GM19467 (cell line): ENCODE results near the gene DBX1.

Experiments used
- ATAC-seq: cut with Tn5 transposase; IDR thresholded peaks from one replicate; pipeline ENCODE4 v1.9.1; 2021; ENCODE audit warnings: mild to moderate bottlenecking, moderate library complexity; ENCODE audit not compliant: unreplicated experiment

DBX1 gene

DNA sequence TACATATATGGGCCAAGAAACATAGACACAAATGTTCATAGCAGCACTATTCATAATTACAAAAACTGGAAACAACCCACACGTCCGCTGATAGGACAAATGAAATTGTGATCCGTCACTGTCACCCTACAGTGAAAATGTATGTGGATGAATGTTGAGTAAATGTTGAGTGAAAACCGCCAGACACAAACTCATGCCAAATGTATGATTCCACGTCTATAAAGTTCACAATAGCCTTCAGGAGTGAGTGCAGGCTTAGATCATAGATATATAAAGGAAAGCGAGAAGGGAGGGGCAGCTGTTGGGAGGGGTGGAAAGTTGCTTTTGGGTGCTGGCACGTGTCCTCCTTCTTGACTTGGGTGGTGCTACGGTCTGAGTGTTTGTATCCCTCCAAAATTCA lies 33.6 kb downstream of the DBX1 start:
- no peak for ATAC-seq

DNA sequence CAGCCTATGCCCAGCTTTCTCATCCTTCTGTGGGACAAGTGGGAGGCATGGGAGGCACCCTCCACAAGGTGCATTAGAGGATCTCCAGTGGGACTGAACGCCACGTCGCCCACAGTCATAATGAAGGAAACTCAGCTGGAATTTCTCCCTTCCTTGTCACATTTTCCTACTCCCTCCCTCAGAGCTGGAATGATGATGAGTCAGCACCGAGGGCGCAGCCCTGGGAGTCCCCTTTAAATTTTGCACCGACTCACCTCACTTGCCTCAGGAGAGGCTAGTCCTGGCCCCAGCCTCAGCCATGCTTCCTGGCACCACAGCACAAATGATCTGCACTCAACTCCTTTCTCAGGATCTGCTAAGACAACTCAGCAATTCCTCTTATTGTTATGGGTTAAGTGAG lies 34.3 kb downstream of the DBX1 start:
- no peak for ATAC-seq

GRCh38 chr11:20122131-20122530 lies 38.1 kb downstream of the DBX1 start:
- ATAC-seq, result no peak

GRCh38 chr11:20120134-20120925 lies 39.9 kb downstream of the DBX1 start:
- ATAC-seq, result no peak

GRCh38 chr11:20119315-20119714 lies 41.0 kb downstream of the DBX1 start:
- ATAC-seq, result no peak

GRCh38 chr11:20118209-20118608 lies 42.1 kb downstream of the DBX1 start:
- no peak for ATAC-seq

DNA sequence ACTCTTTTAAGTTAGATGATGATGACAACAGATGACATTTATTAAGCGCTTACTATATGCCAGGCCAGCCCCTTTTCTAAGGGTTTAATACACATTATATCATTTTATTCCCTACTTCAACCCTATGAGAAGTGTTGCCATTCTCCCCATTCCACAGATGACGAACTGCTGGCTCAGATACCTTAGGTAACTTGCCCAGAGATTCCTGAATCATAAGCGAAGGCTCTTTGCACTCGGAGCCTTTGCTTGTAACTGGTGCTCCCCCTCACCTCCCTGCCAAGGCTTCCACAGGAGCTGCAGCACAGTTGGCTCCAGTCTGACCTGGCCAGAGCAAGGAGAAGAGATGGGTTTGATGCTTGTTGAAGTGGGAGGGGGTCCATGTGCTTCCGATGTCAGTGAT lies 43.0 kb downstream of the DBX1 start:
- no peak for ATAC-seq

- no peak for ATAC-seq
These were observed 43.5 kb downstream of the DBX1 start for GRCh38 chr11:20116825-20117224.

DNA sequence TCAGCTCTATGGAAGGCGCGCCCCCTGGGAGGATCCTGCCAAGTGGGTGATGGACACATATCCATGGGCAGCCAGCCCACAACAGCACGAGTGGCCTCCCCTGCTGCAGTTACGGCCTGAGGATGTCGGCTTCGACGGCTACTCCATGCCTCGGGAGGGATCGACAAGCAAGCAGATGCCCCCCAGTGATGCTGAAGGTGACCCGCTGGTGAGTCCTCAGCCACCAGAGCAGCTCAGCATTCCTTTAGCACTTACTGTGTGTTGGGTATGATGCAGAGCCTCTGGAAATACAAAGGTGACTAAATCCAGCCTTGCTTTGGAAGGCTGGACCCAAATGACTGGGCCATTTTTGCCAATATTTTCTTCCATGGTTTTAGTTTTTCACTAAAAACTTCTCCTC lies 45.7 kb downstream of the DBX1 start:
- no peak for ATAC-seq

DNA sequence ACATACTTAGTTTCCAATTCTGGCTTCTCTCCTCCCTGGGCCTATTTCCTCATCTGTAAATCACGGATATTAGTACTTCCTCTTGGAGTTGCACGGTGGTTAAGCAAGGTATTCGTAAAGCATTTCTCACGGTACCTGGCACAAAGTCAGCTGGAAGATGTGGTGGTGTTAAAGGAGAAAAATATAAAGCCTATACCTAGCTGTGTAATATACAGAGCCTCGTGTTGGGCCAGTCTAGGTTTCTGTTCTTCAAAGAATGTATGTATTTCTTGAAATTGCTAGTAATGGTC lies 47.2 kb downstream of the DBX1 start:
- ATAC-seq, result no peak

- ATAC-seq, result no peak
These were observed 47.8 kb downstream of the DBX1 start for GRCh38 chr11:20112291-20113148.

DNA sequence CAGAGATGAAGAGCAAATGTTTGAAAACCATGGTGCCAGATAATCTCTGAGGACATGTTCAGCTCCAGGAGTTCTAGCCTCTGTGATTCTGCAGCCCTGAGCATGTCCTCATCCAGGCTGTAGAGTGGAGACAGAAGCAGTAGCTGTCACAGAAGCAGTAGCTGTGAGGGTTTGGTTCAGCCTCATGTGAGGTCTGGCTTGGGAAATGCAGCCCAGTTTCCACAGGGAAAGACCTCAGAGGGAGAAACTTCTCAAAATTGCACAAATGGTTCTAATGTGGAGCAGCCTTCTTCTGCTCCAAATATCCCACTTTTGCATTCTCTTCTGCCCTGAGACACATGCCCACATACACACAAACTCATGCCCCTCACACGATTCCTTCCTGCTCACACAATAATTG lies 48.4 kb downstream of the DBX1 start:
- ATAC-seq, result no peak

DNA sequence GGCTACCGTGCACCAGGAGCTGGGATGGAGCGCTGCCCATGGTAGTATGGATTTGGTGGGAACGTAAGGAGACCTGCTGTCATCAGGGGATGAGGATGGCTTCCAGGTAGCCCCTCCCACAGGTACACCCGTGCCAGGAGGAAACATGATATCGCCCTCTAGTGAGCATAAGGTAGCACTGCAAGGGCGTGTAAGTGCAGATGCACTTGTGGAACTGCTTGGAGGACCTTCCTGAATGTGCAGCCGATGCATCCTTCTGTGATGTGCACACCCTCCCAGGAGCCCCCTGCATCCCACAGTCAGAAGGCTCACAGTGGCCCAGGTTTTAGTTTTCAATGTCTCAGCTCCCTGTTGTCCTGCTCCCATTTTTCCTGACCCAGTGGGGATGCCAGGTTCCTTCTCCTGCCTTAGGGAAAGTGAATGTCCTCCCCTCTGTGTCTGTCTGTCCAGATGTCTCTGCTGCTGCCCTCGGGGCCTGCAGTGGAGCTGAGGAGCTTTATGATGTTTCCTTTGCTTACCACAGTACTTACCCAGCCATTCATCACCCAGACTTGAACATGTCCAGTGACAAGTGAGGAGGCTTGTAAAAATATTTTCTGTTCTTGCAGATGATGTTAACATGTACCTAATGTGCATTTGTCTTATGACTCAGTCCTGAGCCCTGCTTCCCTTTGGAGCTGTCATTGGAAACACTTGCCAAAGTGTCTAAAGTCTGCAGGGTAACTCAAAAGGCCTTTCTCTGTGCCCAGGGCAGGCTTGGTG lies 49.2 kb downstream of the DBX1 start:
- peak; percentile 88 for ATAC-seq

DNA sequence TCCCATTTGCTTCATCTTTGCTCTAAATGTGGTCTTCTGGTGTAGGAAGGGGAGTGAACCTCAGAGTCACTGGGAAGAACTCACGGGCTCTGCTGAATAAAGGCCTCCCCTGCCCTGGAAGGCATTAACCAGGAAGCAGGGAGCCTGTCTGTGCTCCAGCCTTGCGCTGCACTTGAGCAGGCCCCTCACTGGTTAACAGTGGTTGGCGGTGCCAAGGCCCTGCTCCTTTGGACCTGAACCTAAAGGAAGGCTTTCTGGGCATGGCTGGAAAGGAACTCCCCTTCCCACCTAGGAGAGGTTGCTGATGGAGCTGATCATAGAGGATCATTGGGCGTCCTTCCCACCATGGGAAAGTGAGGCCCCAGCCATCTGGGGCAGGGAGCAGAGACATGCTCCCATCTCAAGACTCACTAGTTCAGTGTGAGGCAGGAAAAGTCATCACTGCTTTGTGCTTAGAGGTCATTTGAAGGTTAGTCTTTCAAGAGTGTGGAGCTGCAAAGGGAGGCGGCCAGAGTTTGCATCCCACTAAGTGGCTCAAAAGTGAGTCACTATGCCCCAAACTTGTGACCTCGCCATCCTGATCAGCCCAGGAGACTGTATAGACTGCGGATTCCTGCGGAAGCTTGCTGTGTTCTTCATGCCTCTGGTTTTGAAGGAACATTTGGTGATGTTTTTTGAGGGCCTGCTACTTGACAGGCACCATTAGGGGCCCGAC lies 50.4 kb downstream of the DBX1 start:
- ATAC-seq, result no peak
